SK-N-SH treated with all-trans-retinoic acid at 6 μM for 48 hours (cell line): Measurements from ENCODE around the gene DDX1.

Experiments used
- ATAC-seq: fragments of 200-7000 bp; cut with Tn5 transposase; 3 replicates; pipeline ENCODE4 v1.9.1; 2020; ENCODE audit warnings: mild to moderate bottlenecking, moderate library complexity
- ARNTL ChIP-seq: fragments of 450-650 bp; formaldehyde crosslinking; IDR thresholded peaks from 2 replicates; pipeline ENCODE4 v1.5.0; 2020; ENCODE audit warnings: low read depth, mild to moderate bottlenecking, moderate library complexity, borderline replicate concordance
- BACH2 ChIP-seq: fragments of 250-450 bp; sonication (Bioruptor Pico); IDR thresholded peaks from 2 replicates; pipeline ENCODE4 v1.9.0; 2021; ENCODE audit warnings: mild to moderate bottlenecking, borderline replicate concordance
- CREB5 ChIP-seq: fragments of 250-450 bp; sonication (Bioruptor Pico); IDR thresholded peaks from 2 replicates; pipeline ENCODE4 v1.5.1; 2020; ENCODE audit warnings: low read depth, mild to moderate bottlenecking, moderate library complexity
- CSDC2 ChIP-seq: fragments of 250-450 bp; sonication (Bioruptor Pico); IDR thresholded peaks from 2 replicates; pipeline ENCODE4 v1.5.0; 2020; ENCODE audit warnings: mild to moderate bottlenecking, moderate library complexity
- ESRRG ChIP-seq: fragments of 250-450 bp; sonication (Bioruptor Pico); IDR thresholded peaks from 2 replicates; pipeline ENCODE4 v1.6.1; 2021; ENCODE audit warnings: mild to moderate bottlenecking
- GLIS3 ChIP-seq: fragments of 250-450 bp; sonication (Bioruptor Pico); IDR thresholded peaks from 2 replicates; pipeline ENCODE4 v1.5.0; 2020; ENCODE audit warnings: mild to moderate bottlenecking, moderate library complexity
- ISL1 ChIP-seq: fragments of 250-450 bp; sonication (Bioruptor Pico); IDR thresholded peaks from 2 replicates; pipeline ENCODE4 v2.1.2; 2022; ENCODE audit warnings: mild to moderate bottlenecking, moderate library complexity
- OSR1 ChIP-seq: fragments of 250-450 bp; sonication (Bioruptor Pico); IDR thresholded peaks from 2 replicates; pipeline ENCODE4 v1.8.0; 2022; ENCODE audit warnings: moderate library complexity, mild to moderate bottlenecking, inconsistent platforms
- PPARA ChIP-seq: fragments of 250-450 bp; sonication (Bioruptor Pico); IDR thresholded peaks from 2 replicates; pipeline ENCODE4 v1.5.0; 2020; ENCODE audit warnings: mild to moderate bottlenecking, borderline replicate concordance
- RARB ChIP-seq: fragments of 250-450 bp; sonication (Bioruptor Pico); IDR thresholded peaks from 2 replicates; pipeline ENCODE4 v1.8.0; 2021; ENCODE audit warnings: mild to moderate bottlenecking, moderate library complexity
- SNAI2 ChIP-seq: fragments of 250-450 bp; sonication (Bioruptor Pico); IDR thresholded peaks from 2 replicates; pipeline ENCODE4 v1.5.0; 2020; ENCODE audit warnings: mild to moderate bottlenecking, moderate library complexity
- TCF4 ChIP-seq: fragments of 250-450 bp; sonication (Bioruptor Pico); IDR thresholded peaks from 2 replicates; pipeline ENCODE4 v1.8.0; 2021; ENCODE audit warnings: mild to moderate bottlenecking, moderate library complexity, borderline replicate concordance
- TOX ChIP-seq: fragments of 250-450 bp; sonication (Bioruptor Pico); IDR thresholded peaks from 2 replicates; pipeline ENCODE4 v1.8.0; 2021; ENCODE audit warnings: mild to moderate bottlenecking, moderate library complexity, borderline replicate concordance
- ZC3H10 ChIP-seq: fragments of 250-450 bp; sonication (Bioruptor Pico); IDR thresholded peaks from 2 replicates; pipeline ENCODE4 v1.5.1; 2021; ENCODE audit warnings: mild to moderate bottlenecking, moderate library complexity
- ZFP3 ChIP-seq: fragments of 250-450 bp; sonication (Bioruptor Pico); IDR thresholded peaks from 2 replicates; pipeline ENCODE4 v1.5.0; 2020; ENCODE audit warnings: mild to moderate bottlenecking, moderate library complexity
- ZFP30 ChIP-seq: fragments of 450-650 bp; formaldehyde crosslinking; IDR thresholded peaks from 2 replicates; pipeline ENCODE4 v1.5.0; 2022; ENCODE audit warnings: mild to moderate bottlenecking, moderate library complexity
- ZNF565 ChIP-seq: fragments of 450-650 bp; formaldehyde crosslinking; conservative IDR thresholded peaks from 2 replicates; pipeline ENCODE4 v1.5.0; 2020; ENCODE audit warnings: low read depth, mild to moderate bottlenecking, moderate library complexity
- ZNF70 ChIP-seq: fragments of 450-650 bp; formaldehyde crosslinking; IDR thresholded peaks from 2 replicates; pipeline ENCODE4 v1.5.0; 2020; ENCODE audit warnings: mild to moderate bottlenecking, moderate library complexity
- ZNF8 ChIP-seq: fragments of 450-650 bp; formaldehyde crosslinking; IDR thresholded peaks from 2 replicates; pipeline ENCODE4 v1.5.0; 2020; ENCODE audit warnings: mild to moderate bottlenecking, moderate library complexity
- TF ChIP-seq, protein P1 (sequence below): fragments of 250-450 bp; sonication (Bioruptor Pico); IDR thresholded peaks from 2 replicates; pipeline ENCODE4 v1.8.0; 2020; ENCODE audit warnings: mild to moderate bottlenecking, moderate library complexity, borderline replicate concordance
- TF ChIP-seq, protein P2 (sequence below): fragments of 250-450 bp; sonication (Bioruptor Pico); IDR thresholded peaks from 2 replicates; pipeline ENCODE4 v1.8.0; 2021; ENCODE audit warnings: low read depth, mild to moderate bottlenecking, moderate library complexity, borderline replicate concordance
- TF ChIP-seq, protein P3 (sequence below): fragments of 250-450 bp; sonication (Bioruptor Pico); IDR thresholded peaks from 2 replicates; pipeline ENCODE4 v1.5.1; 2021; ENCODE audit warnings: mild to moderate bottlenecking, moderate library complexity
- TF ChIP-seq, protein P4 (sequence below): fragments of 250-450 bp; sonication (Bioruptor Pico); IDR thresholded peaks from 2 replicates; pipeline ENCODE4 v1.5.0; 2020; ENCODE audit warnings: mild to moderate bottlenecking, moderate library complexity

Gene DDX1

DNA sequence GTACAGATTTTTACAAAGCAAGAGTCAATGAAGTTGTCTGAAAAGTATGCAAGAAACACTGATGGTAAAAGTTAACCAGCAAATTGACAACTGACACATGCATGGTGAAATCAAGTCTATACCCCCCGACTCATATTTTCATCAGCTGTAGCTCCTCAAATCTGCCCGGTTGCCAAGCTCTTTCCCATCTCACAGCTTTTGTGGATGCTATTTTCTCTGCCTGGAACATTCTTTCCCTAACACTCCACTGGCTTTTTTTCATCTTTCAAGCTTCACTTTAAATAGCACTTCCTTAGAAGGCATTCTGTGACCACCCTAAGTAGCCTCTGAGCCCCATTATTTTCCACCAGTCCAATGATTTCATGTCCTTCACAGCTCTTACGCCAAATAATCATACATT, 48.6 kb upstream of the DDX1 start:
- TF ChIP-seq ZNF565 (CRISPR knock-in tag) (no peak), BACH2 (CRISPR knock-in tag) (no peak), ZFP3 (CRISPR knock-in tag) (no peak), ESRRG (CRISPR knock-in tag) (no peak), ZC3H10 (CRISPR knock-in tag) (no peak), RARB (CRISPR knock-in tag) (no peak), CREB5 (CRISPR knock-in tag) (no peak), OSR1 (no peak), ARNTL (CRISPR knock-in tag) (no peak), TCF4 (CRISPR knock-in tag) (no peak), SNAI2 (CRISPR knock-in tag) (no peak), ZNF8 (no peak), CSDC2 (CRISPR knock-in tag) (no peak), ZFP30 (CRISPR knock-in tag) (no peak), ZNF70 (CRISPR knock-in tag) (no peak), ISL1 (CRISPR knock-in tag) (no peak)
- TF ChIP-seq, protein P1, sequence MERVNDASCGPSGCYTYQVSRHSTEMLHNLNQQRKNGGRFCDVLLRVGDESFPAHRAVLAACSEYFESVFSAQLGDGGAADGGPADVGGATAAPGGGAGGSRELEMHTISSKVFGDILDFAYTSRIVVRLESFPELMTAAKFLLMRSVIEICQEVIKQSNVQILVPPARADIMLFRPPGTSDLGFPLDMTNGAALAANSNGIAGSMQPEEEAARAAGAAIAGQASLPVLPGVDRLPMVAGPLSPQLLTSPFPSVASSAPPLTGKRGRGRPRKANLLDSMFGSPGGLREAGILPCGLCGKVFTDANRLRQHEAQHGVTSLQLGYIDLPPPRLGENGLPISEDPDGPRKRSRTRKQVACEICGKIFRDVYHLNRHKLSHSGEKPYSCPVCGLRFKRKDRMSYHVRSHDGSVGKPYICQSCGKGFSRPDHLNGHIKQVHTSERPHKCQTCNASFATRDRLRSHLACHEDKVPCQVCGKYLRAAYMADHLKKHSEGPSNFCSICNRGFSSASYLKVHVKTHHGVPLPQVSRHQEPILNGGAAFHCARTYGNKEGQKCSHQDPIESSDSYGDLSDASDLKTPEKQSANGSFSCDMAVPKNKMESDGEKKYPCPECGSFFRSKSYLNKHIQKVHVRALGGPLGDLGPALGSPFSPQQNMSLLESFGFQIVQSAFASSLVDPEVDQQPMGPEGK (CRISPR knock-in tag): no peak
- TF ChIP-seq, protein P2, sequence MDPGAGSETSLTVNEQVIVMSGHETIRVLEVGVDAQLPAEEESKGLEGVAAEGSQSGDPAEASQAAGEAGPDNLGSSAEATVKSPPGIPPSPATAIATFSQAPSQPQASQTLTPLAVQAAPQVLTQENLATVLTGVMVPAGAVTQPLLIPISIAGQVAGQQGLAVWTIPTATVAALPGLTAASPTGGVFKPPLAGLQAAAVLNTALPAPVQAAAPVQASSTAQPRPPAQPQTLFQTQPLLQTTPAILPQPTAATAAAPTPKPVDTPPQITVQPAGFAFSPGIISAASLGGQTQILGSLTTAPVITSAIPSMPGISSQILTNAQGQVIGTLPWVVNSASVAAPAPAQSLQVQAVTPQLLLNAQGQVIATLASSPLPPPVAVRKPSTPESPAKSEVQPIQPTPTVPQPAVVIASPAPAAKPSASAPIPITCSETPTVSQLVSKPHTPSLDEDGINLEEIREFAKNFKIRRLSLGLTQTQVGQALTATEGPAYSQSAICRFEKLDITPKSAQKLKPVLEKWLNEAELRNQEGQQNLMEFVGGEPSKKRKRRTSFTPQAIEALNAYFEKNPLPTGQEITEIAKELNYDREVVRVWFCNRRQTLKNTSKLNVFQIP: no peak
- ATAC-seq: no peak

DNA sequence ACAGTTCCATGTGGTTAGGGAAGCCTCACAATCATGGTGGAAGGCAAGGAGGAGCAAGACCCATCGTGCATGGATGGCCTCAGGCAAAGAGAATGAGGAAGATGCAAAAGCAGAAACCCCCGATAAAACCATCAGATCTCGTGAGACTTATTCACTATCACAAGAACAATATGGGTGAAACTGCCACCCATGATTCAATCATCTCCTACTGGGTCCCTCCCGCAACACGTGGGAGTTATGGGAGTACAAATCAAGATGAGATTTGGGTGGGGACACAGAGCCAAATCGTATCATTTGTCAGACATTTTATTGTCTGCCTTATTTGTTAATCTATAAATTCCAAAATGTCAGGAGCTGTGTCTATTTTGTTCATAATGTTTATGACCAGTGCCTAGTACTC, 48.1 kb upstream of the DDX1 start:
- ATAC-seq: no peak
- TF ChIP-seq BACH2 (CRISPR knock-in tag) (no peak), GLIS3 (CRISPR knock-in tag) (no peak), ZC3H10 (CRISPR knock-in tag) (no peak), CREB5 (CRISPR knock-in tag) (no peak), CSDC2 (CRISPR knock-in tag) (no peak), ESRRG (CRISPR knock-in tag) (no peak), ZNF70 (CRISPR knock-in tag) (no peak), SNAI2 (CRISPR knock-in tag) (no peak), ZNF565 (CRISPR knock-in tag) (no peak), ZFP30 (CRISPR knock-in tag) (no peak), ARNTL (CRISPR knock-in tag) (no peak), TCF4 (CRISPR knock-in tag) (no peak), TOX (CRISPR knock-in tag) (no peak), ISL1 (CRISPR knock-in tag) (no peak), PPARA (CRISPR knock-in tag) (no peak), OSR1 (no peak)
- TF ChIP-seq, protein P3, sequence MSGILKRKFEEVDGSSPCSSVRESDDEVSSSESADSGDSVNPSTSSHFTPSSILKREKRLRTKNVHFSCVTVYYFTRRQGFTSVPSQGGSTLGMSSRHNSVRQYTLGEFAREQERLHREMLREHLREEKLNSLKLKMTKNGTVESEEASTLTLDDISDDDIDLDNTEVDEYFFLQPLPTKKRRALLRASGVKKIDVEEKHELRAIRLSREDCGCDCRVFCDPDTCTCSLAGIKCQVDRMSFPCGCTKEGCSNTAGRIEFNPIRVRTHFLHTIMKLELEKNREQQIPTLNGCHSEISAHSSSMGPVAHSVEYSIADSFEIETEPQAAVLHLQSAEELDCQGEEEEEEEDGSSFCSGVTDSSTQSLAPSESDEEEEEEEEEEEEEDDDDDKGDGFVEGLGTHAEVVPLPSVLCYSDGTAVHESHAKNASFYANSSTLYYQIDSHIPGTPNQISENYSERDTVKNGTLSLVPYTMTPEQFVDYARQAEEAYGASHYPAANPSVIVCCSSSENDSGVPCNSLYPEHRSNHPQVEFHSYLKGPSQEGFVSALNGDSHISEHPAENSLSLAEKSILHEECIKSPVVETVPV (CRISPR knock-in tag): no peak
- TF ChIP-seq, protein P1 (CRISPR knock-in tag): no peak
- TF ChIP-seq, protein P4, sequence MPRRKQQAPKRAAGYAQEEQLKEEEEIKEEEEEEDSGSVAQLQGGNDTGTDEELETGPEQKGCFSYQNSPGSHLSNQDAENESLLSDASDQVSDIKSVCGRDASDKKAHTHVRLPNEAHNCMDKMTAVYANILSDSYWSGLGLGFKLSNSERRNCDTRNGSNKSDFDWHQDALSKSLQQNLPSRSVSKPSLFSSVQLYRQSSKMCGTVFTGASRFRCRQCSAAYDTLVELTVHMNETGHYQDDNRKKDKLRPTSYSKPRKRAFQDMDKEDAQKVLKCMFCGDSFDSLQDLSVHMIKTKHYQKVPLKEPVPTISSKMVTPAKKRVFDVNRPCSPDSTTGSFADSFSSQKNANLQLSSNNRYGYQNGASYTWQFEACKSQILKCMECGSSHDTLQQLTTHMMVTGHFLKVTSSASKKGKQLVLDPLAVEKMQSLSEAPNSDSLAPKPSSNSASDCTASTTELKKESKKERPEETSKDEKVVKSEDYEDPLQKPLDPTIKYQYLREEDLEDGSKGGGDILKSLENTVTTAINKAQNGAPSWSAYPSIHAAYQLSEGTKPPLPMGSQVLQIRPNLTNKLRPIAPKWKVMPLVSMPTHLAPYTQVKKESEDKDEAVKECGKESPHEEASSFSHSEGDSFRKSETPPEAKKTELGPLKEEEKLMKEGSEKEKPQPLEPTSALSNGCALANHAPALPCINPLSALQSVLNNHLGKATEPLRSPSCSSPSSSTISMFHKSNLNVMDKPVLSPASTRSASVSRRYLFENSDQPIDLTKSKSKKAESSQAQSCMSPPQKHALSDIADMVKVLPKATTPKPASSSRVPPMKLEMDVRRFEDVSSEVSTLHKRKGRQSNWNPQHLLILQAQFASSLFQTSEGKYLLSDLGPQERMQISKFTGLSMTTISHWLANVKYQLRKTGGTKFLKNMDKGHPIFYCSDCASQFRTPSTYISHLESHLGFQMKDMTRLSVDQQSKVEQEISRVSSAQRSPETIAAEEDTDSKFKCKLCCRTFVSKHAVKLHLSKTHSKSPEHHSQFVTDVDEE: no peak
- TF ChIP-seq, protein P2: no peak
